Peyer's patch (tissue), 4 donors: Measurements from ENCODE around the gene USH1C.

ENCODE experiments used
- POLR2A ChIP-seq, 2 donors: fragments of 450-650 bp; IDR thresholded peaks; one replicate each; pipeline ENCODE4 v1.5.1; 2017; ENCODE audit warnings: antibody characterized with exemption in 2 of 2, mild to moderate bottlenecking in 2 of 2, moderate library complexity in 2 of 2
- TF ChIP-seq, protein P1 (sequence below), 6 experiments: fragments of 450-650 bp in 4 of 6; fragments of 200-600 bp in 2 of 6; sonication (generic) in 1 of 6; IDR thresholded peaks; one replicate each; pipeline ENCODE4 v1.5.1; 2017 to 2019; ENCODE audit warnings: antibody characterized with exemption in 6 of 6, mild to moderate bottlenecking in 3 of 6, moderate library complexity in 1 of 6

GRCh38 chr11:17488563-17488962 lies 55.7 kb downstream of the USH1C start:
- TF ChIP-seq, protein P1, sequence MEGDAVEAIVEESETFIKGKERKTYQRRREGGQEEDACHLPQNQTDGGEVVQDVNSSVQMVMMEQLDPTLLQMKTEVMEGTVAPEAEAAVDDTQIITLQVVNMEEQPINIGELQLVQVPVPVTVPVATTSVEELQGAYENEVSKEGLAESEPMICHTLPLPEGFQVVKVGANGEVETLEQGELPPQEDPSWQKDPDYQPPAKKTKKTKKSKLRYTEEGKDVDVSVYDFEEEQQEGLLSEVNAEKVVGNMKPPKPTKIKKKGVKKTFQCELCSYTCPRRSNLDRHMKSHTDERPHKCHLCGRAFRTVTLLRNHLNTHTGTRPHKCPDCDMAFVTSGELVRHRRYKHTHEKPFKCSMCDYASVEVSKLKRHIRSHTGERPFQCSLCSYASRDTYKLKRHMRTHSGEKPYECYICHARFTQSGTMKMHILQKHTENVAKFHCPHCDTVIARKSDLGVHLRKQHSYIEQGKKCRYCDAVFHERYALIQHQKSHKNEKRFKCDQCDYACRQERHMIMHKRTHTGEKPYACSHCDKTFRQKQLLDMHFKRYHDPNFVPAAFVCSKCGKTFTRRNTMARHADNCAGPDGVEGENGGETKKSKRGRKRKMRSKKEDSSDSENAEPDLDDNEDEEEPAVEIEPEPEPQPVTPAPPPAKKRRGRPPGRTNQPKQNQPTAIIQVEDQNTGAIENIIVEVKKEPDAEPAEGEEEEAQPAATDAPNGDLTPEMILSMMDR (IDR thresholded peaks at IDR 0.05), result no peak
- no peak for TF ChIP-seq POLR2A (IDR thresholded peaks at IDR 0.05)
